ENCODE results near the gene SMIM11. TPM values are rescaled to one million over a fixed set of nuclear protein-coding genes. Genes with fewer than 3 reads are reported as not detected.

SMIM11 gene
- total RNA-seq, 1 experiment from 2014 or later = 17.2 TPM

DNA sequence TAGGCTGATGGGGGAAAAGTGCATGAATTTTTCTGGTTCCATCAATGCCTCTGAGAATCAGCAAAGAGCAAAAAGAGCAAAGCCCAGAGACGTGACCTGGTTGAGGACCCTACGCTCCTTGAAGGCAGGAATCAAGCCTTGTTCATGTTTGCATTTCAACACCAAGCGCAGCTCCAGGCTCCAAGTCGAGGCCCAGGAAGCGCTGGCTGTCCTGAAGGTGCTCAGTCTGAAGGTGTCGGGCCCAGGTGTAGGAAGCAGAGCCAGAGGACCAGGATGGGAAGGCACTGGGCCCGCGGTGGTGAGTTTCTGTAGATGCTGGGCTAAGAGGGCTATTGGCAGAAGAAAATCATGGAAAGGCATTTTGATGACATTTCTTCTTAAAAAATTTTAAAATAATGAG, 37.1 kb upstream of the SMIM11 start:
- H3K4me1 Mint-ChIP-seq (ENCODE audit: low read depth, unreplicated experiment) = no peaks in the 10 kb centered on the region

DNA sequence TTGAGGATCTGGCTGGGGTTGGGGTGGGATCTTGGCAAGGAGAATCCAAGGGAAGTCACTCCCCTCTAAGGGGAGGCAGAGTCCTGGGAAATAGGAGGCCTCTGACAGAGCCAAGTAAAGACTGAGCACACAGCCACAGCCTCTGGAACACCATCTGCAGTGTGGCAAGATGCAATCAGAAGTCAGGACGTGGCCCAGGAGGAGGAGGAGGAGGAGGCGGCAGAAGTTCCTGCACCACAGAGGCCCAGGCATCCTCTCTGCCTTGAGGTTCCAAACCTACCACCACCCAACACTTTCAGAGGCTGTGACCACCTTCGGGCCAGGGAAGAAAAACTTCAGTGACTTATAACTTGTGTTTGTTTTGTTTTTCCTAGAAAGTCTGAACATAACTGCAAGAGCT, 35.2 kb upstream of the SMIM11 start:
- intact Hi-C loops (cut with micrococcal nuclease; ENCODE audit: unreplicated experiment) = no loop called here
- H3K4me1 ChIP-seq = no peaks in the 10 kb centered on the region
- no peaks in the 10 kb centered on the region for H3K9me3 ChIP-seq
- H3K4me3 ChIP-seq (ENCODE audit: low read depth, low read length) = no peak overlapping the region
- H3K4me3 Mint-ChIP-seq (ENCODE audit: unreplicated experiment) = no peak overlapping the region
- CTCF ChIA-PET = no interaction called here
- no peaks in the 10 kb centered on the region for H3K4me1 Mint-ChIP-seq (ENCODE audit: low read depth, unreplicated experiment)
- BruUV-seq (replicated peaks) = no TSS peak
- H3K27ac Mint-ChIP-seq (ENCODE audit: unreplicated experiment) = no peak overlapping the region
- TF ChIP-seq, protein P1, sequence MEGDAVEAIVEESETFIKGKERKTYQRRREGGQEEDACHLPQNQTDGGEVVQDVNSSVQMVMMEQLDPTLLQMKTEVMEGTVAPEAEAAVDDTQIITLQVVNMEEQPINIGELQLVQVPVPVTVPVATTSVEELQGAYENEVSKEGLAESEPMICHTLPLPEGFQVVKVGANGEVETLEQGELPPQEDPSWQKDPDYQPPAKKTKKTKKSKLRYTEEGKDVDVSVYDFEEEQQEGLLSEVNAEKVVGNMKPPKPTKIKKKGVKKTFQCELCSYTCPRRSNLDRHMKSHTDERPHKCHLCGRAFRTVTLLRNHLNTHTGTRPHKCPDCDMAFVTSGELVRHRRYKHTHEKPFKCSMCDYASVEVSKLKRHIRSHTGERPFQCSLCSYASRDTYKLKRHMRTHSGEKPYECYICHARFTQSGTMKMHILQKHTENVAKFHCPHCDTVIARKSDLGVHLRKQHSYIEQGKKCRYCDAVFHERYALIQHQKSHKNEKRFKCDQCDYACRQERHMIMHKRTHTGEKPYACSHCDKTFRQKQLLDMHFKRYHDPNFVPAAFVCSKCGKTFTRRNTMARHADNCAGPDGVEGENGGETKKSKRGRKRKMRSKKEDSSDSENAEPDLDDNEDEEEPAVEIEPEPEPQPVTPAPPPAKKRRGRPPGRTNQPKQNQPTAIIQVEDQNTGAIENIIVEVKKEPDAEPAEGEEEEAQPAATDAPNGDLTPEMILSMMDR (IDR thresholded peaks at IDR 0.05; ENCODE audit: insufficient read depth in 1 of 2, low read depth in 1 of 2, low read length in 1 of 2, severe bottlenecking in 1 of 2, unreplicated experiment in 1 of 2) = no peak
- H3K9me3 Mint-ChIP-seq (ENCODE audit: unreplicated experiment) = no peaks in the 10 kb centered on the region
- no peaks in the 10 kb centered on the region for H3K27me3 Mint-ChIP-seq (ENCODE audit: insufficient read depth, unreplicated experiment)
- H3K36me3 ChIP-seq (ENCODE audit: control insufficient read depth, insufficient read depth, low read length) = no peaks in the 10 kb centered on the region
- H3K27me3 ChIP-seq (replicated peaks; ENCODE audit: control insufficient read depth, insufficient read depth, low read length) = no peaks in the 10 kb centered on the region
- no peaks in the 10 kb centered on the region for H3K36me3 Mint-ChIP-seq (ENCODE audit: insufficient read depth, unreplicated experiment)
- no peak for DNase-seq
- POLR2A ChIA-PET = no interaction called here

More for the DNA sequence above, 37.1 kb upstream of the SMIM11 start:
- TF ChIP-seq, protein P1 (IDR thresholded peaks at IDR 0.05; ENCODE audit: insufficient read depth in 1 of 2, low read depth in 1 of 2, low read length in 1 of 2, severe bottlenecking in 1 of 2, unreplicated experiment in 1 of 2) = no peak
- CTCF ChIA-PET = no interaction called here
- POLR2A ChIA-PET = no interaction called here
- H3K27me3 Mint-ChIP-seq (ENCODE audit: insufficient read depth, unreplicated experiment) = no peaks in the 10 kb centered on the region
- H3K9me3 Mint-ChIP-seq (ENCODE audit: unreplicated experiment) = no peaks in the 10 kb centered on the region
- no peaks in the 10 kb centered on the region for H3K9me3 ChIP-seq
- H3K4me3 ChIP-seq (ENCODE audit: low read depth, low read length) = no peak overlapping the region
- no peak overlapping the region for H3K4me3 Mint-ChIP-seq (ENCODE audit: unreplicated experiment)
- no peak overlapping the region for H3K27ac Mint-ChIP-seq (ENCODE audit: unreplicated experiment)
- H3K36me3 ChIP-seq (ENCODE audit: control insufficient read depth, insufficient read depth, low read length) = no peaks in the 10 kb centered on the region
- no peaks in the 10 kb centered on the region for H3K4me1 ChIP-seq
- intact Hi-C loops (cut with micrococcal nuclease; ENCODE audit: unreplicated experiment) = no loop called here
- no peaks in the 10 kb centered on the region for H3K36me3 Mint-ChIP-seq (ENCODE audit: insufficient read depth, unreplicated experiment)
- no peak for DNase-seq
- BruUV-seq (replicated peaks) = no TSS peak
- no peaks in the 10 kb centered on the region for H3K27me3 ChIP-seq (replicated peaks; ENCODE audit: control insufficient read depth, insufficient read depth, low read length)

DNA sequence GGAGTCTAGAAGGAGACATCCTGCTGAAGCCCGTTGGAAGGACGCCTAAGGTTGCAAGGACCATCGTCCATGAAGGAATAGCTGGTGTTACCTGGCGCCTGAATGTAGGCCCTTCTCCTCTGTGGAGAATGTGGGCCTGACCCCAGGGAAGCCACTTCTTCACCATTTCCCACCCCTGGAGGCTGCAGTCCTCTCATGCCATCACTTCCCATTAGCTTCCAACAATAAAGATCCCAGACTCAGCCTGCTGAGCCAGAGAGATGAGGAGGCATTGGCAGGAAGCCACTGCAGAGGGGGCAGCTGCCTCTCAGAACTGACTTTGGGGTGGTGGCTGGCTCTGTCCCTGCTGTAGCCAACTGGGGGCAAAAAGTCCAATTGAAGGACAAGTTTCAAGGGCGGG, 32.8 kb upstream of the SMIM11 start:
- no peaks in the 10 kb centered on the region for H3K27me3 Mint-ChIP-seq (ENCODE audit: insufficient read depth, unreplicated experiment)
- Histone ChIP-seq H3K4me3 (ENCODE audit: low read depth, low read length) (no peak overlapping the region), H3K27me3 (replicated peaks; ENCODE audit: control insufficient read depth, insufficient read depth, low read length) (no peaks in the 10 kb centered on the region), H3K9me3 (no peaks in the 10 kb centered on the region), H3K4me1 (no peaks in the 10 kb centered on the region), H3K36me3 (ENCODE audit: control insufficient read depth, insufficient read depth, low read length) (no peaks in the 10 kb centered on the region)
- BruUV-seq (replicated peaks) = no TSS peak
- TF ChIP-seq, protein P1 (IDR thresholded peaks at IDR 0.05; ENCODE audit: insufficient read depth in 1 of 2, low read depth in 1 of 2, low read length in 1 of 2, severe bottlenecking in 1 of 2, unreplicated experiment in 1 of 2) = no peak
- no peak for DNase-seq
- no peaks in the 10 kb centered on the region for H3K9me3 Mint-ChIP-seq (ENCODE audit: unreplicated experiment)
- ChIA-PET POLR2A (no interaction called here), CTCF (no interaction called here)
- H3K27ac Mint-ChIP-seq (ENCODE audit: unreplicated experiment) = no peak overlapping the region
- H3K36me3 Mint-ChIP-seq (ENCODE audit: insufficient read depth, unreplicated experiment) = no peaks in the 10 kb centered on the region
- intact Hi-C loops (cut with micrococcal nuclease; ENCODE audit: unreplicated experiment) = no loop called here
- H3K4me3 Mint-ChIP-seq (ENCODE audit: unreplicated experiment) = no peak overlapping the region
- H3K4me1 Mint-ChIP-seq (ENCODE audit: low read depth, unreplicated experiment) = no peaks in the 10 kb centered on the region

Measured in Caco-2 (cell line).